CD4-positive, alpha-beta memory T cell (primary cell): ENCODE results near the gene SSTR4. TPM values are rescaled to one million over a fixed set of nuclear protein-coding genes. Genes with fewer than 3 reads are reported as not detected.

Source experiments
- CTCF ChIA-PET: fragments of 350-600 bp; sonication (Branson Sonifier 250); formaldehyde crosslinking; loops from one replicate; lab custom pipeline; 2021; ENCODE audit warnings: inconsistent platforms; ENCODE audit not compliant: partially characterized antibody; lab: Charles Lee
- POLR2A ChIA-PET: fragments of 350-600 bp; sonication (Branson Sonifier 250); formaldehyde crosslinking; loops from one replicate; lab custom pipeline; 2021; ENCODE audit not compliant: partially characterized antibody; lab: Charles Lee
- DNase-seq, 5 donors: peaks; one replicate each; pipeline versions ENCODE4 v3.0.0 to v3.0.0-alpha.2; 2020 to 2022; ENCODE audit warnings: mixed read lengths in 1 of 5
- H3K27ac ChIP-seq: one replicate; pipeline ENCODE4 v1.7.0; 2013; ENCODE audit warnings: low read depth, low read length
- H3K27me3 ChIP-seq: 2 replicates; pipeline ENCODE4 v1.7.0; 2013; ENCODE audit warnings: mild to moderate bottlenecking, low read length, moderate library complexity; ENCODE audit not compliant: insufficient read depth
- H3K36me3 ChIP-seq: 2 replicates; pipeline ENCODE4 v1.7.0; 2013; ENCODE audit warnings: mild to moderate bottlenecking, low read length, moderate library complexity; ENCODE audit not compliant: insufficient read depth
- H3K4me1 ChIP-seq: 2 replicates; pipeline ENCODE4 v1.7.0; 2013; ENCODE audit warnings: mild to moderate bottlenecking, low read length, moderate library complexity; ENCODE audit not compliant: insufficient read depth
- H3K4me3 ChIP-seq, 2 donors: one replicate each; pipeline ENCODE4 v1.7.0; 2013; ENCODE audit warnings: low read length in 2 of 2, mild to moderate bottlenecking in 1 of 2
- H3K9me3 ChIP-seq, 2 donors: one replicate each; pipeline ENCODE4 v1.7.0; 2013; ENCODE audit warnings: low read length in 2 of 2, control low read depth in 1 of 2; ENCODE audit not compliant: control insufficient read depth in 1 of 2
- H3K27ac Mint-ChIP-seq, 7 donors: one replicate each; pipeline ENCODE4 v1.8.0; 2020 to 2021; ENCODE audit warnings: mixed read lengths in 7 of 7, mild to moderate bottlenecking in 6 of 7, inconsistent platforms in 3 of 7, moderate library complexity in 3 of 7
- H3K27me3 Mint-ChIP-seq, 2 donors: one replicate each; pipeline ENCODE4 v1.8.0; 2020 to 2021; ENCODE audit warnings: mixed read lengths in 2 of 2
- H3K36me3 Mint-ChIP-seq, 2 donors: one replicate each; pipeline ENCODE4 v1.8.0; 2020 to 2021; ENCODE audit warnings: mixed read lengths in 2 of 2, inconsistent platforms in 1 of 2, mild to moderate bottlenecking in 1 of 2
- H3K4me1 Mint-ChIP-seq, 4 donors: one replicate each; pipeline ENCODE4 v1.8.0; 2020 to 2021; ENCODE audit warnings: mixed read lengths in 4 of 4, mild to moderate bottlenecking in 1 of 4
- H3K4me3 Mint-ChIP-seq, 8 donors: one replicate each; pipeline ENCODE4 v1.8.0; 2020 to 2021; ENCODE audit warnings: mixed read lengths in 8 of 8, mild to moderate bottlenecking in 7 of 8, moderate library complexity in 6 of 8, inconsistent platforms in 3 of 8
- H3K9me3 Mint-ChIP-seq, 8 donors: one replicate each; pipeline ENCODE4 v1.8.0; 2020 to 2021; ENCODE audit warnings: mixed read lengths in 8 of 8, mild to moderate bottlenecking in 5 of 8, inconsistent platforms in 3 of 8, moderate library complexity in 1 of 8
- intact Hi-C: fragments of 100-400 bp; cut with micrococcal nuclease; formaldehyde crosslinking; loops from one replicate; pipeline ENCODE4 v1.15.1; 2023
- polyA plus RNA-seq, 2 donors: library from polyadenylated mRNA; unstranded; fragments of 300-500 nt; fragmentation: Illumina TruSeq; gene quantifications; one replicate each; pipeline ENCODE4 v1.2.3, GENCODE V29; 2021
- total RNA-seq, 2 experiments: library from RNA; stranded (reverse); gene quantifications; one replicate each; pipeline ENCODE4 v1.2.3, GENCODE V29; 2021

SSTR4 gene
- total and polyA plus RNA-seq, 4 experiments from 2014 or later, result not detected

DNA sequence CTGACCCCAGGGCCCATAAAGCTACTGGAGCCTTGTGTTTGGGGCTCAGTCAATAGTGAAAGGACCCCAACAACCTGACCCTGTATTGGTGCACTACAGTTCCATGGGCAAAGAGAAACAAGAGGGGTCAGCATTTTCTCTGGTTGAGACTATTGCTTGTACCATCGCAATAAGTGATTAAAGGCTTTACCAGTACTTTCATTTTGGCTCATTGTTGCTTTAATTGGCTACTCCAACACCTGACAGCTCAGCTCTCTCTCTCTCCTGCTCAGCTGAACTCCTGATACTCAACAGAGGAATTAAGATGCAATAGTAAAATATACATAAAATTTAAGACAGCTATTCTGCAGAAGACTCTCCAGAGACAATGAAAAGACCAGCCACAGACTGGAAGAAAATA is 33.2 kb downstream of the SSTR4 start:
- ChIA-PET CTCF (interaction anchor here (0.8 kb wide), 1 partner anchor 14 kb away, joined by 3 read pairs; no protein-coding TSS in a partner anchor), POLR2A (no interaction called here)
- intact Hi-C loops, result no loop called here
- Mint-ChIP-seq H3K27me3 (peaks cover 0 to 6% of the 10 kb centered on the region in 2 donors), H3K9me3 (peaks cover 0 to 2% (median 0%) of the 10 kb centered on the region in 8 donors), H3K4me3 (no peak overlapping the region), H3K27ac (no peak overlapping the region), H3K4me1 (no peaks in the 10 kb centered on the region), H3K36me3 (no peaks in the 10 kb centered on the region)
- Histone ChIP-seq H3K9me3 (no peaks in the 10 kb centered on the region), H3K27ac (no peak overlapping the region), H3K36me3 (no peaks in the 10 kb centered on the region), H3K27me3 (no peaks in the 10 kb centered on the region), H3K4me1 (no peaks in the 10 kb centered on the region), H3K4me3 (no peak overlapping the region)
- no peak for DNase-seq

DNA sequence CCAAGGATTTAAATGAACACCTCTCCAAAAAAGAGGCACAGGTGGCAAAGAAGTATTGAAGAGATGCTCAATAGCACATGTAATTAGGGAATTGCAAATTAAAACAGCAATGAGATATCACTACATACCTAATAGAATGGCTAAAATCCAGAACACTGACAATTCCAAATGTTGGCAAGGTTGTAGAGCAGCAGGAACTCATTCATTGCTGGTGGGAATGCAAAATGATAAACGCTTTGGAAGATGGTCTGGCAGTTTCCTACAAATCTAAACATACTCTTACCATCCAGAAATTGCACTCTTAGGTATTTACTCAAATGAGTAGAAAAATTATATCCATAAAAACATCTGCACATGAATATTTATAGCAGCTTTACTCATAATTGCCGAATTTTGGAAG is 34.0 kb downstream of the SSTR4 start:
- DNase-seq, result no peak
- Histone ChIP-seq H3K27ac (no peak overlapping the region), H3K9me3 (no peaks in the 10 kb centered on the region), H3K4me1 (no peaks in the 10 kb centered on the region), H3K4me3 (no peak overlapping the region), H3K36me3 (no peaks in the 10 kb centered on the region), H3K27me3 (no peaks in the 10 kb centered on the region)
- no peak overlapping the region for H3K27ac Mint-ChIP-seq
- no peaks in the 10 kb centered on the region for H3K4me1 Mint-ChIP-seq
- H3K9me3 Mint-ChIP-seq, result peaks cover 0 to 2% (median 0%) of the 10 kb centered on the region in 8 donors
- ChIA-PET CTCF (no interaction called here), POLR2A (no interaction called here)
- H3K36me3 Mint-ChIP-seq, result no peaks in the 10 kb centered on the region
- H3K4me3 Mint-ChIP-seq, result no peak overlapping the region
- intact Hi-C loops, result no loop called here
- H3K27me3 Mint-ChIP-seq, result peaks cover 0 to 6% of the 10 kb centered on the region in 2 donors

DNA sequence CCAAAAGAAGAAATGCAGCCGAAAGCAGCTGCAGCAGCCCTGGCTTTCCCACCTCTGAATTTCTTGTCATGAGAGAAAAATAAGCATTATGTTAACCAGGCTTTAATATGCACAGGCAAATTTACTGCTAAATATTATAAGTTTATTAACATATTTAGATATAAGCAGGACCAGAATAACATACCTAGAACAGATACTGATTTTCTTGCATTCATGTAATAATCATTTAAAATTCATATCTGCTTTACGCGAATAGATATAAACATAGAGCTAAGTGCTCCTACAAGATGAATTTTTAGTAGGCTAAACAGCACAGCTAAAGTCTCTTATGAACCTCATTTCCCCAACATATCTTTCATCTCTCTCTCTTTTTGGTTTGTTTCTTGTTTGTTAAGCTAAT is 36.3 kb downstream of the SSTR4 start:
- no peaks in the 10 kb centered on the region for H3K9me3 ChIP-seq
- H3K27me3 Mint-ChIP-seq, result peaks cover 0 to 2% of the 10 kb centered on the region in 2 donors
- H3K27me3 ChIP-seq, result no peaks in the 10 kb centered on the region
- no peak for DNase-seq
- intact Hi-C loops, result no loop called here
- no peak overlapping the region for H3K27ac ChIP-seq
- no peak overlapping the region for H3K4me3 Mint-ChIP-seq
- H3K27ac Mint-ChIP-seq, result no peak overlapping the region
- H3K36me3 ChIP-seq, result no peaks in the 10 kb centered on the region
- H3K4me1 Mint-ChIP-seq, result no peaks in the 10 kb centered on the region
- ChIA-PET POLR2A (no interaction called here), CTCF (no interaction called here)
- no peak overlapping the region for H3K4me3 ChIP-seq
- no peaks in the 10 kb centered on the region for H3K36me3 Mint-ChIP-seq
- H3K9me3 Mint-ChIP-seq, result peaks cover 0 to 2% (median 0%) of the 10 kb centered on the region in 8 donors
- H3K4me1 ChIP-seq, result no peaks in the 10 kb centered on the region

DNA sequence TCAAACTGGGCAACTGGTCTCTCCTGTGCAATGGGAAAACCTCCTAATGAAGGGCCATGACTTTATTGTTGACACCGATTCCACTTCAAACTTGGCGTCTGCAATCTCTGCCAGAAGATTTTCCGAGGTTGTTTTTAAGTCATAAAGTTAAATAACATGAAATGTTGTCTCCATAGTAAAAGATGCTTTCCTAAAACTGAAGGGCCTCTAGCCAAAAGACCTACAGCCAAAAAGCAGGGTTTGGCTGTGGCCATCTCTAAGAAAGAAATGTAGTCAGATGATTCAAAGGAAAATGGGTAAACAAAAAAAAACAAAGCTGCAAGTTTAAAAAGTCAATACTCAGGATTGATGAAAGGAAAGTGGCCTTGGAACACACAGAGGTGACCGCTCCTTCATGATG is 36.9 kb downstream of the SSTR4 start:
- Mint-ChIP-seq H3K27me3 (peaks cover 0 to 2% of the 10 kb centered on the region in 2 donors), H3K4me1 (no peaks in the 10 kb centered on the region), H3K36me3 (no peaks in the 10 kb centered on the region), H3K27ac (no peak overlapping the region), H3K4me3 (no peak overlapping the region), H3K9me3 (peaks cover 0 to 2% (median 0%) of the 10 kb centered on the region in 8 donors)
- no peaks in the 10 kb centered on the region for H3K4me1 ChIP-seq
- H3K27ac ChIP-seq, result no peak overlapping the region
- ChIA-PET POLR2A (no interaction called here), CTCF (no interaction called here)
- H3K9me3 ChIP-seq, result no peaks in the 10 kb centered on the region
- H3K4me3 ChIP-seq, result no peak overlapping the region
- H3K27me3 ChIP-seq, result no peaks in the 10 kb centered on the region
- no peak for DNase-seq
- intact Hi-C loops, result no loop called here
- no peaks in the 10 kb centered on the region for H3K36me3 ChIP-seq

DNA sequence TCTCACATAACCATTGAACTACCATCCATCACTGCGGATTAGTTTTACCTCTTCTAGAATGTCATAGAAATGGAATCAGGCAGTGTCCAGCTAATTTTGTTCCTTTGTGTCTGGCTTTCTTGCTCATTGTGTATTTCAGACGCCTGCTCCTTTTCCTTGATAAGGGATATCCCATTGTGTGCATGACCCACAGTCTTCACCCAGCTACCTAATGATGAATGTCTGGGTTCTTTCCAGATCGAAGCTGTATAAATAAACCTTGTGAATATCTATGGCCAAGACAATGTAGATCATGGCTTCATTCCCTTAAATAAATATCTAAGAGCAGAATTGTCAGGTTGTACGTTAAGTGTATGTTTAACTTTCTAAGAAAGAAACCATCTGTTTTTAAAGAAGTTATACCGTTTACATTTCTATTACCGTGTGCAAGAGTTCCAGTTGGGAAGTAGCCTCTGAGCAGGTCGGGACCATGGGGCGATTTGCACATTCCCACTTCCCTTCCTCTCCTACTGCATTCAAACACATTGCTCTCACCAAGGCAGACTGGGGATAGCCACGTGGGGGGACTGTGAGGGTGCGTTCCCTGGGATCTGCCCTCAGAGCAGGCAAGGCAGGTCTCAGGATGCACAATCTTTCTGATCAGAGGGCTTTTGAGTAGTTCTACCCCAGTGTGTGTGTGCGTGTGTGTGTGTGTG is 37.9 kb downstream of the SSTR4 start:
- Mint-ChIP-seq H3K36me3 (no peaks in the 10 kb centered on the region), H3K27ac (no peak overlapping the region), H3K4me1 (no peaks in the 10 kb centered on the region), H3K4me3 (no peak overlapping the region), H3K9me3 (peaks cover 0 to 2% (median 0%) of the 10 kb centered on the region in 8 donors), H3K27me3 (peaks cover 0 to 2% of the 10 kb centered on the region in 2 donors)
- Histone ChIP-seq H3K36me3 (no peaks in the 10 kb centered on the region), H3K4me1 (no peaks in the 10 kb centered on the region), H3K4me3 (no peak overlapping the region), H3K9me3 (no peaks in the 10 kb centered on the region), H3K27ac (no peak overlapping the region), H3K27me3 (no peaks in the 10 kb centered on the region)
- DNase-seq, result no peak
- POLR2A ChIA-PET, result no interaction called here
- intact Hi-C loops, result no loop called here
- CTCF ChIA-PET, result no interaction called here

DNA sequence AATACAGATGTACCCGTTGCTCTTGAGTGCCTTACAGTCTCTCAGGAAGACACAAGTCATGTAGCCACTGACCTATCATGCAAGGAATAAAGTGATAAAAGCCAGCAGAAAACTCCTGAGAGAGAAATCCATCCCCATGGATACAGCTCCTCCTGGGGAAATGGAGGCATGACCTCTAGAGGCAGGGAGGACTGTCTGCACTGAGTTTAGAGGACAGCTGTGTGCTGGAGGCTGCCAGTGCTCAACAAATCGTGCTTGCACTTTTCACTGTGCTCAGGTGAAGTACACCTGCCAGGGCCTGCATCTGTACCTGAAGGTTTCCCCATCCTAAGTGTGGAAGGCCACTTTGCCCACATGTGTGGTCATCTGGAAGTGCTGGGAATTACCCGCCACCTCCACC is 38.9 kb downstream of the SSTR4 start:
- ChIA-PET CTCF (no interaction called here), POLR2A (no interaction called here)
- Mint-ChIP-seq H3K36me3 (no peaks in the 10 kb centered on the region), H3K9me3 (peaks cover 0 to 2% (median 0%) of the 10 kb centered on the region in 8 donors), H3K27me3 (peaks cover 0 to 2% of the 10 kb centered on the region in 2 donors), H3K4me1 (peaks cover 0 to 1% (median 0%) of the 10 kb centered on the region in 4 donors), H3K27ac (no peak overlapping the region), H3K4me3 (no peak overlapping the region)
- Histone ChIP-seq H3K4me1 (no peaks in the 10 kb centered on the region), H3K4me3 (no peak overlapping the region), H3K27me3 (no peaks in the 10 kb centered on the region), H3K9me3 (no peaks in the 10 kb centered on the region), H3K27ac (no peak overlapping the region), H3K36me3 (no peaks in the 10 kb centered on the region)
- DNase-seq, result no peak
- intact Hi-C loops, result no loop called here

DNA sequence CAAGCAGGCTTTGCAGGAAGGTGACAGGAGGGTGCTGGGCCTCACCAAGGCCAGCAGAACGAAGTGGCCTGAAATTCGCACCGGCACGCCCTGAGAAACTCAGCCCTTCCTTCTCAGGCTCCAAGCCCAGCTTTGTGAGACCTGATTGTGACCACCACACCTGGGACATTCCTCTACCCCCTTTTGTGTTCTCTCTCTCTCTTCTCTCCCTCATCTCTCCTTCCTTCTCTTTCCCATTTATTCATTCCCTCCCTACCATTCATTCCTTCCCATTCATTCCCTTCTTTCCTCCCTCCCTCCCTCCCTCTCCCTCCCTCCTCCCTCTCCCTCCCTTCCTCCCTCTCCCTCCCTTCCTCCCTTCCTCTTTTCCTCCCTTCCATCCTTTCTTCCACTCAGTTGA is 42.2 kb downstream of the SSTR4 start:
- H3K4me3 ChIP-seq, result no peak overlapping the region
- H3K36me3 ChIP-seq, result no peaks in the 10 kb centered on the region
- no peaks in the 10 kb centered on the region for H3K36me3 Mint-ChIP-seq
- ChIA-PET POLR2A (no interaction called here), CTCF (no interaction called here)
- no peaks in the 10 kb centered on the region for H3K4me1 ChIP-seq
- no peak overlapping the region for H3K27ac ChIP-seq
- H3K27me3 ChIP-seq, result no peaks in the 10 kb centered on the region
- peaks cover 0 to 2% (median 0%) of the 10 kb centered on the region in 8 donors for H3K9me3 Mint-ChIP-seq
- H3K9me3 ChIP-seq, result no peaks in the 10 kb centered on the region
- H3K4me1 Mint-ChIP-seq, result peaks cover 2 to 4% (median 3%) of the 10 kb centered on the region in 4 donors
- H3K27me3 Mint-ChIP-seq, result peaks cover 0 to 3% of the 10 kb centered on the region in 2 donors
- intact Hi-C loops, result no loop called here
- H3K27ac Mint-ChIP-seq, result no peak overlapping the region
- no peak for DNase-seq
- H3K4me3 Mint-ChIP-seq, result no peak overlapping the region
